Gastrocnemius medialis (tissue), 4 donors: ENCODE data around the gene B3GALT4. TPM values are rescaled to one million over a fixed set of nuclear protein-coding genes. Genes with fewer than 3 reads are reported as not detected.
"Not testable (repeated sequence)": the region's sequence is repeated elsewhere in the genome, so short reads cannot be mapped to it uniquely, and the experiment has no call there.

Experiments used
- ATAC-seq, 2 donors: fragments of 150-250 bp; one replicate each; pipeline ENCODE4 v1.9.1; 2016
- DNase-seq, 2 donors: peaks; one replicate each; pipeline ENCODE4 v3.0.0-alpha.2; 2019
- H3K27ac ChIP-seq, 4 donors: fragments of 200-600 bp; sonication (generic); 1 replicate in 1 of 4; 2 replicates in 3 of 4; pipeline ENCODE4 v1.5.1; 2016 to 2018; ENCODE audit warnings: mild to moderate bottlenecking in 2 of 4, moderate library complexity in 1 of 4
- H3K27me3 ChIP-seq, 3 donors: fragments of 200-600 bp; sonication (generic) in 2 of 3; 1 replicate in 1 of 3; 2 replicates in 2 of 3; pipeline versions ENCODE4 v1.5.1 to v1.6.0; 2016 to 2019; ENCODE audit warnings: mild to moderate bottlenecking in 1 of 3, moderate library complexity in 1 of 3
- H3K36me3 ChIP-seq, 2 donors: fragments of 200-600 bp; sonication (generic) in 1 of 2; one replicate each; pipeline ENCODE4 v1.5.1; 2017 to 2018
- H3K4me1 ChIP-seq, 2 donors: fragments of 200-600 bp; sonication (generic) in 1 of 2; one replicate each; pipeline ENCODE4 v1.5.1; 2016 to 2017; ENCODE audit warnings: mild to moderate bottlenecking in 2 of 2
- H3K4me3 ChIP-seq, 4 donors: fragments of 200-600 bp; sonication (generic) in 3 of 4; 1 replicate in 1 of 4; 2 replicates in 3 of 4; pipeline ENCODE4 v1.5.1; 2016 to 2019; ENCODE audit warnings: mild to moderate bottlenecking in 2 of 4
- H3K9me3 ChIP-seq, 3 donors: fragments of 200-600 bp; sonication (generic) in 2 of 3; 1 replicate in 1 of 3; 2 replicates in 2 of 3; pipeline ENCODE4 v1.5.1; 2016 to 2019
- CTCF ChIP-seq, 5 experiments: fragments of 450-650 bp in 3 of 5; fragments of 200-600 bp in 2 of 5; sonication (generic) in 2 of 5; IDR thresholded peaks in 4 of 5; conservative IDR thresholded peaks in 1 of 5; 1 replicate in 4 of 5; 2 replicates in 1 of 5; pipeline ENCODE4 v1.5.1; 2016 to 2019; ENCODE audit warnings: antibody characterized with exemption in 5 of 5, mild to moderate bottlenecking in 3 of 5, moderate library complexity in 3 of 5
- POLR2A ChIP-seq, 2 donors: fragments of 450-650 bp; IDR thresholded peaks; one replicate each; pipeline ENCODE4 v1.6.1; 2017; ENCODE audit warnings: antibody characterized with exemption in 2 of 2, mild to moderate bottlenecking in 2 of 2, moderate library complexity in 2 of 2
- in situ Hi-C, 4 donors: fragments of 200-750 bp; cut with MboI; loops; one replicate each; pipeline versions ENCODE4 v1.15.0 to v1.8.0; 2017; ENCODE audit warnings: low sequenced_read_pairs in 4 of 4
- intact Hi-C: fragments of 100-400 bp; cut with DNase I; formaldehyde crosslinking; loops from one replicate; pipeline ENCODE4 v1.15.1; 2023; ENCODE audit warnings: low total_unique reads
- total RNA-seq, 4 donors: library from RNA; depleted of rRNA; stranded (reverse); fragments of >200 nt; gene quantifications; one replicate each; pipeline versions ENCODE4 v1.1.0 to v1.2.3, GENCODE V29; 2016

The B3GALT4 gene
- total RNA-seq, 4 donors from 2014 or later, result 1.0 to 2.0 (median 1.7) TPM

GRCh38 chr6:33279971-33280511, 3.1 kb downstream of the B3GALT4 start:
- TF ChIP-seq POLR2A (IDR thresholded peaks at IDR 0.05) (no peak), CTCF (IDR thresholded peaks at IDR 0.05 in 4 of 5, conservative IDR thresholded peaks at IDR 0.05 in 1 of 5) (peak in 3 of 5 experiments; percentile 39 to 44 (median 44))
- Histone ChIP-seq H3K9me3 (no peaks in the 10 kb centered on the region), H3K4me1 (peaks cover 24 to 43% of the 10 kb centered on the region in 2 donors), H3K27ac (peak overlapping the region in 3 of 4 donors; percentile 10 to 81 (median 40)), H3K27me3 (no peaks in the 10 kb centered on the region), H3K4me3 (no peak overlapping the region), H3K36me3 (peaks cover 0 to 50% of the 10 kb centered on the region in 2 donors)
- peak; percentile 60 to 76 for ATAC-seq
- in situ Hi-C loops, result loop anchor here in 1 of 4 donors (25.0 kb wide), 1 partner anchor 1418 kb away; the partner anchor contains the start of gene NEU1
- DNase-seq, result peak in 1 of 2 donors; percentile 65
- intact Hi-C loops, result loop anchor here (10.0 kb wide), 1 partner anchor 1105 kb away; the partner anchor contains the start of genes AGPAT1 and RNF5

GRCh38 chr6:33280539-33280938, 3.6 kb downstream of the B3GALT4 start:
- H3K27ac ChIP-seq, result peak overlapping the region in 3 of 4 donors; percentile 10 to 81 (median 40)
- no peak for ATAC-seq
- peaks cover 23 to 38% of the 10 kb centered on the region in 2 donors for H3K4me1 ChIP-seq
- H3K9me3 ChIP-seq, result no peaks in the 10 kb centered on the region
- intact Hi-C loops, result no loop called here
- DNase-seq, result no peak
- H3K36me3 ChIP-seq, result peaks cover 0 to 50% of the 10 kb centered on the region in 2 donors
- H3K4me3 ChIP-seq, result no peak overlapping the region
- in situ Hi-C loops, result loop anchor here in 1 of 4 donors (25.0 kb wide), 1 partner anchor 1418 kb away; the partner anchor contains the start of gene NEU1
- TF ChIP-seq POLR2A (IDR thresholded peaks at IDR 0.05) (no peak), CTCF (IDR thresholded peaks at IDR 0.05 in 4 of 5, conservative IDR thresholded peaks at IDR 0.05 in 1 of 5) (no peak)
- H3K27me3 ChIP-seq, result no peaks in the 10 kb centered on the region

- not testable (repeated sequence) for H3K4me3 ChIP-seq, H3K27me3 ChIP-seq, H3K9me3 ChIP-seq, H3K27ac ChIP-seq, DNase-seq, ATAC-seq
- in situ Hi-C loops (loop anchor here in 1 of 4 donors (25.0 kb wide), 1 partner anchor 1423 kb away; the partner anchor contains the start of gene NEU1), intact Hi-C loops (loop anchor here (5.0 kb wide), 1 partner anchor 142 kb away; no protein-coding TSS in a partner anchor)
- peaks cover 15% of the 10 kb centered on the region in 2 donors for H3K4me1 ChIP-seq
- H3K36me3 ChIP-seq, result peaks cover 0 to 59% of the 10 kb centered on the region in 2 donors
These were observed 8.3 kb downstream of the B3GALT4 start for GRCh38 chr6:33285214-33285613.

DNA sequence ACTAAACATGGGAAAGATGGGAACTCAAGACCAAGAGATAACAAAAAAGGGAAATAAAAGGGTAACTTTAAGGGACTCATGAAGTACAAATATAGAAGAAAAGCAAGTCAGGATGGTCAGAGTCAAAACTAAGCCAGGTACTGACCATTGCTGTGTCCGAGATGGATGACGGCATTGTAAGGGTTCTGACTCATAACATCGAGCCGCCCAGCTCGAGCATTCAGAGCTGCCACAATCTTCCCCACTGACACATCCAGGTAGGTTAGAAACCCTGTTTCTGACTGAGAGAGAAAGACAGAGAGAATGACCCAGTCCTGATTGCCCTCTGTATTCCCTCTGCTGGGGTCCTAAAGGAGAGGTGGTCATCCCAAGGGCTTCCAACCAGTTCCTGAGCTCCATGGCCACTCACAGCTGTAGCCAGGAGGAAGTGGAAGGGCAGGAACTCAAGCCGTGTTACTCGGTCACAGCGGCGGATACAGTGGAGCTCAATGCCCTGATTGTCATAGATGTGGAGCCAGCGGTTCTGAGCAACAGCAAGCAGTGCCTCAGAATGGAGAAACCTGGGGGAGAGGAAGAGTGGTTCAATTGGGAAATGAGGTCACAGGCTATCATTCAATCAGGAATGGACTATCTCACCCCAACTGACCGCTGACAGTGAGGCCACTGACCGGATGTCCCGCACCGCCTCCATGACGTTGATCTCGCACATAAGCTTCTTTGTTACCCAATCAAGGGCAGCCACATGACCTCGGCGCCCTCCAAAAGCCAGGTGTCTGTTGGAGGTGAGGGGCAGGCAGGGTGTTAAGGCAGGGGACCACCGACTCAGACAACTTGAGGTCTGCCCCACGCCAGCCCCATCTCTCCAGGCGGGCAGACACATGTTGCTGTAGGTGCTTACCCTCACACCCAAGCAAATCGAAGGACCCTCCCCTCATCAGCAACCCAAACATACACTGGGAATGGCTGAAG, 10.3 kb downstream of the B3GALT4 start:
- H3K4me1 ChIP-seq, result peaks cover 18% of the 10 kb centered on the region in 2 donors
- TF ChIP-seq CTCF (IDR thresholded peaks at IDR 0.05 in 4 of 5, conservative IDR thresholded peaks at IDR 0.05 in 1 of 5), result no peak
- no peak for TF ChIP-seq POLR2A (IDR thresholded peaks at IDR 0.05)
- no peak overlapping the region for H3K27ac ChIP-seq
- H3K27me3 ChIP-seq, result no peaks in the 10 kb centered on the region
- ATAC-seq (no peak), DNase-seq (no peak)
- in situ Hi-C loops (loop anchor here in 1 of 4 donors (25.0 kb wide), 1 partner anchor 1425 kb away; the partner anchor contains the start of gene NEU1), intact Hi-C loops (loop anchor here (5.0 kb wide), 1 partner anchor 140 kb away; no protein-coding TSS in a partner anchor)
- no peak overlapping the region for H3K4me3 ChIP-seq
- H3K36me3 ChIP-seq, result peaks cover 2 to 69% of the 10 kb centered on the region in 2 donors
- H3K9me3 ChIP-seq, result no peaks in the 10 kb centered on the region
